RWPE1 (cell line): Measurements from ENCODE around the gene NUDC.
"Not testable (repeated sequence)": the region's sequence is repeated elsewhere in the genome, so short reads cannot be mapped to it uniquely, and the experiment has no call there.

ENCODE experiments used
- CTCF ChIA-PET: fragments of 350-600 bp; sonication (Branson Sonifier 250); formaldehyde crosslinking; extraction: SDS; loops from one replicate; lab custom pipeline; 2021; lab: Yijun Ruan, JAX
- POLR2A ChIA-PET: fragments of 400-600 bp; formaldehyde crosslinking; extraction: SDS; loops from one replicate; lab custom pipeline; 2020; ENCODE audit warnings: antibody characterized with exemption; ENCODE audit not compliant: low non-redundant PET; lab: Yijun Ruan, JAX
- DNase-seq: peaks from one replicate; pipeline ENCODE4 v3.0.0; 2012; ENCODE audit warnings: low spot score
- H3K27ac ChIP-seq: fragments of 450-650 bp; 2 replicates; pipeline ENCODE4 v1.5.1; 2017
- CTCF ChIP-seq: fragments of 450-650 bp; conservative IDR thresholded peaks from 2 replicates; pipeline ENCODE4 v1.5.1; 2017; ENCODE audit warnings: low read depth, mild to moderate bottlenecking

Gene NUDC

GRCh38 chr1:26921540-26922430 is at the start of gene NUDC:
Gene NUDC (plus strand): TSS chr1:26921743. CDS start chr1:26921849, 106 bp downstream.
- CTCF ChIA-PET, result interaction anchor here (0.6 to 1.0 kb wide), 2 partner anchors 45 to 149 kb away, joined by 3 read pairs; no protein-coding TSS in a partner anchor
- TF ChIP-seq CTCF, result no peak
- POLR2A ChIA-PET, result no interaction called here
- H3K27ac ChIP-seq, result peak within 1 kb of the TSS; percentile 76
- DNase-seq, result peak; percentile 97

- H3K27ac ChIP-seq, result peak overlapping the region; percentile 72
- POLR2A ChIA-PET, result interaction anchor here (0.6 kb wide), 1 partner anchor 68 kb away, joined by 3 read pairs; no protein-coding TSS in a partner anchor
- CTCF ChIA-PET, result interaction anchor here (0.6 kb wide), 1 partner anchor 16 kb away, joined by 7 read pairs; no protein-coding TSS in a partner anchor
- DNase-seq, result not testable (repeated sequence)
These were observed 48.4 kb upstream of the NUDC start for GRCh38 chr1:26873097-26873496.

- no peak for TF ChIP-seq CTCF
- peak overlapping the region; percentile 45 for H3K27ac ChIP-seq
- CTCF ChIA-PET, result interaction anchor here (0.6 kb wide), 1 partner anchor 63 kb away, joined by 4 read pairs; no protein-coding TSS in a partner anchor
- POLR2A ChIA-PET, result no interaction called here
- DNase-seq, result no peak
These were observed 46.6 kb upstream of the NUDC start for GRCh38 chr1:26874896-26875295.

GRCh38 chr1:26877326-26877725 is 44.2 kb upstream of the NUDC start:
- ChIA-PET CTCF (interaction anchor here (0.7 kb wide), 1 partner anchor 275 kb away, joined by 3 read pairs; no protein-coding TSS in a partner anchor), POLR2A (interaction anchor here (1.5 kb wide), 1 partner anchor 12 kb away, joined by 4 read pairs; no protein-coding TSS in a partner anchor)
- no peak for TF ChIP-seq CTCF
- peak overlapping the region; percentile 59 for H3K27ac ChIP-seq
- DNase-seq, result no peak

GRCh38 chr1:26879793-26880192 is 41.8 kb upstream of the NUDC start:
- POLR2A ChIA-PET, result interaction anchor here (1.1 kb wide), 1 partner anchor 15 kb away, joined by 4 read pairs; no protein-coding TSS in a partner anchor
- CTCF ChIA-PET, result no interaction called here
- TF ChIP-seq CTCF, result no peak
- DNase-seq, result no peak
- peak overlapping the region; percentile 40 for H3K27ac ChIP-seq

GRCh38 chr1:26881611-26882010 is 39.9 kb upstream of the NUDC start:
- H3K27ac ChIP-seq, result peak overlapping the region; percentile 20; the same call in 1 of the 2 replicates
- DNase-seq, POLR2A ChIA-PET: not testable (repeated sequence)
- CTCF ChIA-PET, result interaction anchor here (0.5 to 0.8 kb wide), 2 partner anchors 20 to 22 kb away, joined by 3 to 4 read pairs; no protein-coding TSS in a partner anchor

GRCh38 chr1:26882696-26883463 is 38.7 kb upstream of the NUDC start:
- ChIA-PET CTCF (no interaction called here), POLR2A (no interaction called here)
- no peak overlapping the region for H3K27ac ChIP-seq
- DNase-seq, result no peak
- TF ChIP-seq CTCF, result no peak
